Endothelial cell of hepatic sinusoid (primary cell): ENCODE results near the gene EXOC7.

Experiments used
- in situ Hi-C: cut with HindIII; loops from 2 replicates; pipeline ENCODE4 v1.10.0; 2017; ENCODE audit warnings: low sequenced_read_pairs

EXOC7 gene

DNA sequence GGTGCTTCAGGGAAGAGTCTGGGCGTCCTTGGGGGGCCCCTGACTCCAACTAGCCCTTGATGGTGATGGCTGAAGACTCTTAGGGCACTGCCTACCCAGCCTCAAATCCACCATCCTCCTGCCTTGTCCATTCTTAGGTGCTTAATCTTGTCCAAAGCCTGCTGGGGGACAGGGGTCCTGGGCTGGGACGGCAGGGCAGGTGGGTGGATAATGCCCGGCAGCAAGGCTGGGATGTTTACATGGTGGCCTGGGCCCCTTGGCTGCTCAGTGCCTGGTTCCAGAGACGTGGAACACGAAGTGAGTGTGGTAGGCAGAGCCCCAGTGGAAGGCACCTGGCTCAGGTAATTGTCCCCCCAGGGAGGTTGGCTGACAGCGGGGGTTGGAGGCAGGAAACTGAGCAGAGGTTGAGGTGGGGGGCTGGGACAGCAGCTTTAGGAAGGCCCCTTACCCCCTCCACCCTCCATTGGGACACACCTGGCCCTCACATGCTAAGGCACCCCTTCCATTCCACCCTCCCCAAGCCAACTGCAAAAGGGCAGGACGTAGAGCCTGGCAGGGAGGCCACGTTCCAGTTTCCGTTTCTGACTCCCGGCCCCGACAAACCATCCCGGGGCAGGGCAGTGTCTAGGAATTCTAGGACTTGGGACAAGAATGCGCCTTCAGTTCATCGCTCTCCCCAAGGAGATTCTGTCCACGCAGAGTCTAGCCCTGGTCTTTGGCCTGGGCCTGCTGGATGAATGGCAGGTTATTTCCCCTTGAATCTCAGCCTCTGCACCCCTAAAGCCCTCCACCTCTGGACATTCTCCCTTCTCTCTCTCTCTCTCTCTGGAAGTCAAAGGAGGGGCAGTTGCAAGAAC, 35.5 kb upstream of the EXOC7 start:
- in situ Hi-C loops = no loop called here

DNA sequence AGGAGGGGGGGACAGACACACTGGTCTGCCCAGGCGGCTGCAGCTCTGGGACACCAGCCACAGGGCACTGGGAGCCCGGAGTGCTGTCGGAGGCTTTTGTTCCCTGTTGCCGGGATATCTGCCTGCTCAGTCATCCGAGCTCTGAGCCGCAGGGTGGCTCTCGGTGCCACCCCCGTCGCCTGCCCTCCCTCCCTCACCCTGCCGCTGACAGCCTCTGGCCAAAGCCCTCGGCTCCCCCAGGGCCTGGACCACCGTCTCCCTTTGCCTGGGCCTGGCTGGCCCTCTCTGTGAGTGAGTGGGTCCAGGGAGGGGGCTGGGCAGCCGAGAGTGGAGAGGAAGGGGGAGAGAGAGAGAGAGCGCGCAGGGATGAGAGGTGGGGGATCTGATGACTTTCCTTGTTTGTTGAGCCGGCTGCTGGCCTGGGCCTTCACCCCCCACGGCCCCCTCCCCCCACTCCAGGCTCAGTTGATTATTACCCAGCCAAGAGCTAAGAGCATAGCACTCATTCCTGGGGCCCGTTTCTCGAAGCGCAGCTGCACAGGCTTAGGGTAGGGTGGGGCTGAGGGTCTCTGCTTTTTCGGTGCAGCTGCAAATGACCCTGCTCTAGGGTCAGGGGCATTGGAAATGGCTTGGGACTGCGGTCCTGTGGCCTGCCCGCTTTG, 34.8 kb upstream of the EXOC7 start:
- in situ Hi-C loops = no loop called here

DNA sequence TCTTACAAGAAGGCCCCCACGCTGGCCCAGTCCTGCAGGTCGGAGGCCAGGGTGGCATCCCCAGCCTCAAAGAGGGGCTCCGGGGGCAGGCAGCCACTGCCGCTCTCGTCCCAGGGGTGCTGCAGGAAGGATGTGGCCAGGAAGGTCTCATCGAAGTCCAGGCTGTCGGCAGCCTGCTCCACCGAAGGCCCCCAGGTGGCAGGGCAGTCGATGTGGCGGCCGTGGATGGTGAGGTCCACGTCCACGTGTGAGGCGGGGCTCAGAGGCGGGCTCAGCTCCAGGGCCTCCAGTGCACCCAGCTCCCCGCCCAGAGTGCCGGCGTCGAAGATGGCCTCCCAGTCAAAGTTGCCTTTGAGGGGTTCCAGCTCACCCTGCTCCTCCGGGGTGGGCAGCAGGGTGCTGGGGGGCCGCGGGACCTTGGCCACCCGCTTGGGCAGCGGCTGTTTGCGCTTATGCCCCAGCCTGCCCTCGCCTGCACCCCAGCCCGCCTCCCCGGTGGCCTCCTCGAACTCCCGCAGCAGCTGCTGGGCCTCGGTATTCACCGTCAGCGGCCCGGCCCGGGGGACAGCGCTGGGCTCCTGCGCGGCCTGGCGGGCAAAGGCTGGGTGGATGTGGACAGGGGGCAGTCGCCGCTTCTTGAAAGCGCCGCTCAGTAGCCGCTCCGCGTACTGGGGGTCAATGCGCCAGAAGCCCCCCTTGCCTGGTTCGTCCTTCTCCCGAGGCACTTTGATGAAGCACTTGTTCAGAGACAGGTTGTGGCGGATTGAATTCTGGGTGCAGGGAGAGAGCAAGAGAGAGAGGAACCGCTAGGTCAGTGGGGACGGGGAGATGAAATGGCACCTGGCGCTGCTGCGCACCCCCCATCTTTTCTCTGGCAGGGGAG, 34.0 kb upstream of the EXOC7 start:
- in situ Hi-C loops = no loop called here

DNA sequence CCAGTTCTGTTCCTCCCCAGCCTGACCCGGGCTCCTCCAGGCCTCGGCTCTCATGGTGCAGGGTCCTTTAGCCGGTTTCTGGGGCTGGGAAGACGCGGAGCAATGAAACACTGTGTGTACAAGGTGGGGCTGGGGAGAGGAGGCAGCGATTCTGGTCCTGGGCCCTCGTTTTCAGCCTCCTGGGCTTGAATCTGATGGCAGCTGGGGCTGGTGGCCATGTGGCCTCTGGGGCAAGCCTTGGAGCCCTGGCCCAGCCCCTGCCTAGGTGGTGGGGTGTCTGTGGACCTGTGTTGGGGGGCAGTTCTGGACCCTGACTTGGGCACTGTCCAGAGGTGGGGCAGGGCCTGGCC, 33.4 kb upstream of the EXOC7 start:
- in situ Hi-C loops = no loop called here

DNA sequence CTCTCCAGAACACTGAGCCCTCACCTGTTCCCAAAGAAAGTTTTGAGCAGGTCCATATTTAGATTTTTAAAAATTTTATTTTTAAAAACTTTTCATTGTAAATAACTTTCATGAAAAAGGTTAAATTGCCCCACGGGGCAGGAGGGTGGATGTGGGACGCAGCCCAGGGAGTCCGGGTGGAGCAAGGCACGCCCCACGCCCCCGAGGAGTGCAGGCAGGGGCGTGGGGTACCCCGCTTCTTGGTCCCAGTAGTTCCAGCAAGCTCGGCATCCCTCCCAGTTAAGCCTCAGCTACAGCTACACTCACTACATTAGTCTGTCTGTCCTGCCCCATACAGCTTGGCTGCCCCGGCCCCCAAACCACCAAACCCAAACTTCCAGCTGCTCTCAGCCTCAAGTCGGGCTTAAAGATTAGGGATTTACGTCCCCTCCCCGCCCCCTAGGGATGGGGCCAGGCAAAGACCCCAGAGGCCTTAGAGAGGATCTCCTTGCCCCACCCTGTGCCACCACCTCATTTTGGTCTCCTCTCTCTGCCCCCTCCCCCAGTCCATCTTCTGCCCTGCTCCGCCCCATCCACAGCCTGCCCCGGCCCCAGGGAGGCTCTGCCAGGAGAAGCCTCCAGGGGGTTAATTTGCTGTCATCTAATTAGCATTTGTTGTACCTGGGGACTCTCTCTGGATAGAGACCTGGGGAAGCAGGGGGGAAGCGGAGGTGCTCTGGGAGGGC, 32.9 kb upstream of the EXOC7 start:
- in situ Hi-C loops = no loop called here

DNA sequence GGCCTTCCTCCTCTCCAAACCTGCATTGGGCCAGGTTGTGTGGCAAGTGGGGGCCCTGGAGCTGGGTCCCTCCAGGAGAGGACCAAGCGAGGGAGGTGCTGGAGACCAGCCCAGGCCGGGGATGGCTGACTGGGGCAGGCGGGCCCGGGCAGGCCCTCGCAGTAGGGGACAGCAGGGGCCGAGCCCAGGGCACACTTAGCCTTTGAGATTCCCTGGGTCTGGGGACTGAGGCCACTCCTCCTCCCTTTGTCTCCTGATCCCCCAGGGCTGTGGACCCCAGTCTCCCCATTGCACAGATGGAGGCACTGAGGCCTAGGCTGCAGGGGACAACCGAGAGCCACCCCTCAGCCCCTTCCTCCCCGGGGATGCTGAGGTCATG, 32.2 kb upstream of the EXOC7 start:
- in situ Hi-C loops = no loop called here

DNA sequence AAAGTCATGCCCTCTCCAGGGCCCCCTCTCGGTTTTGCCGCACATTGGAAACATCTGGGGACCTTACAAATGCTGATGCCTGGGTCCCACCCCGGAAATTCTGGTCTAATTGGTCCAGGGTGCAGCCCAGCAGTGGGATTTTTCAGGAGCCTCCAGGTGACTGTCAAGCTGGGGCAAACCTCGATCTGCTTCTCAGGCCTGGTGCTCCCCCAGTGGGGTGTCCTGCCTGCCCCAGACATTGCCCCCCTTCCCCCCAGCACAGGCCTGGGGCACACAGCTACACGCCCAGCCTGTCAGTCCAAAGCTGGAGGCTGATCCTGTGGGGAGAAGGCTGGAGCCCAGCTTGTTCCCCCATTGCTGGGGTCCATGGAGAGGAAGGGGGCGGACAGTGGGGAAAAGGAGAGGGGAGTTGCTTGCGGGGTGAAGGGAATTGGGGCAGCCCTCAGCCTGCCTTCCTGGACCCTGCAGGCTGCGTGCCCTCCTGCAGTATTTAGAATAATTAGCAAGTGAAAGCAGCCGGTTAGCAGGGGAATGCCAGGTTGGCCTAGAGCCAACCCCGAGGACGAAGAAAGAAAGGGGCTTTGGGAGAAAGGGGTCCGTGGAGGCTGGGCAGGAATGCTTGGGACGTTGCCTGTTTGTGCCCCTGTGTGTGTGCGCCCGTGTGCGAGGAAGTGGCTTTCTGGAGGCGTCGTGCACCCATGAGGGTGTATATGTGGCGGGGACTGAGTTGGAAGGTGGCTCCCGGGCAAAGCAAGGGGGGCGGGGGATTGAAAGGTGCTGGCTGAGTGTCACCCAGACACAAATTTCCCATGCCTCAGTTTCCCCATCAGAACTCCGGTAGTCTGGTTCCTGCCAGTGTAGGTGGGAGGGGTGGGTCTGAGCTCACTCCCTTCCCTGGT, 31.6 kb upstream of the EXOC7 start:
- in situ Hi-C loops = no loop called here

DNA sequence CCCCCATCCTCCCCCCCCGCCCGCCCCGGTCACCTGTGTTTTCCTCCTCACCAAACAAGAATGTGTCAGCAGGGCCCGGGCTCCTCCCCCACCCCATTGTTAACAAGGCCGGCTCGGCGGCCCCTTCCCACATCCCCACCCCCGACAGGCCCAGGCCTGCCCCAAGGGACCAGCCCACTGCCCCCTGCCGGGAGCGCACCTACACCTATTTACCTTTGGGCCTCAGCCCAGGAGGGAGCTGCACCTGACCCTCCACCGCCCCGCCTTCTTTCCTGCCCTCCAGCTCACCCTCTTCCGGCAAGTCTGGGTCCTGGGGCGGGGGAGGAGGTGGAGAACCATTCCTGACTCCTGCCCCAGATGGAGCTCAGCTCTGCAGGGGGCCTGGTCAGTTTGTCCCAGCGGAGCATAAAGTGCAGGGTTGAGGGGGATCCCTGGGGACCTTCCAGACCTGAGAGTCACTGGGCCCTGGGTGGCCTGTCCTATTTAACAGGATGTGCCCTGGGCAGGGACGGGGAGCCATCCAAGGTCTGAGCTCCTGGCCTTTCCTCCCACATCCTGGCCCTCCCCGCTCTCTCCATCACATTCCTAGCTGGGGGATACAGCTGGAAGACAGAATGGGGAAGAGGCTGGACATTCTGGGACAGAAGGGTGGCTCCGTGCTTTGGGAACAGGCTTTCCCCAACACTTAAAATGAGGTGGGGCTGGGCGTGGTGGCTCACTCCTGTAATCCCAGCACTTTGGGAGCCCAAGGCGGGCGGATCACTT, 29.2 kb upstream of the EXOC7 start:
- in situ Hi-C loops = no loop called here

DNA sequence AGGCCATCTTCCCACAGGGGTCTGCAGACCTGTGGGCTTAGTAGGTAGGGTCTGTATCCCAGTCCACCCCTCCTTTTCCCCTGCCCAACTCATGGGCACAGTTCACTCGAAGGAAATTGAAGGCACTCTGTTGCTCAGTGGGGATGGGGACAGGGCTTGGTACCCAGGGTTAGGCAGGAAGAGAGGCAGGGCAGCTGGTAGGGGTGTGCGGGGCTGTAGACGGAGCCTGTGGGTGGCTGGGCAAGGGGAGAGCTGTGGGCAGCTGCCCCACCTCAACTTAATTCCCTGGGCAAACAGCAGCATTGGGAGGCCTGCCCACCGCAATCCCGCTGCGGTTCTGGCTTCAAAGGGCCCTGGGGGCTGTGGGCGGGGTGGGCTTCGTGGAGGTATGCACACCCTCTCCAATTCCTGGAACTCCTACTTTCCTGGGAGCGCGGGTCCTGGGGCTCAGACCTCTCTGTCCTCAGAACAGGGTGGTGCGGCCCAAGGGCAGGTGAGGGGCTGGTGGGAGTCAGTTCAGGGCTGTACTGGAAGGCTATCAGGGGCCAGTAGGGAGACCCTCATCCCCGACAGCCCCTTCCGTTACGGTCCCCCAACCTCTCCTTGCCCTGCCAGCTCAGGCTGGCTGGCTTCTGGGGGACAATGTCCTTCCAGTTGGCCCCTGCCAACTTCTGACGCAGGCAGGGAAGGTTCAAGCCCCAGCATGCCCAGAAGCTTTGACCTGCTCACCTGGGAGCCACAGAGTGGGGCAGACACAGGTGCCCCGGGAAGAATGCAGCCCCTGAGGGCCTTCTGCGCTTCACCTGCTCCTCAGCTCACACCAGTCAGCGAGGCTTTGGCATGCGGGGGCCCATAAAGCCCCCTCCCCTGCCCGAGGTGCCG, 28.3 kb upstream of the EXOC7 start:
- in situ Hi-C loops = no loop called here

DNA sequence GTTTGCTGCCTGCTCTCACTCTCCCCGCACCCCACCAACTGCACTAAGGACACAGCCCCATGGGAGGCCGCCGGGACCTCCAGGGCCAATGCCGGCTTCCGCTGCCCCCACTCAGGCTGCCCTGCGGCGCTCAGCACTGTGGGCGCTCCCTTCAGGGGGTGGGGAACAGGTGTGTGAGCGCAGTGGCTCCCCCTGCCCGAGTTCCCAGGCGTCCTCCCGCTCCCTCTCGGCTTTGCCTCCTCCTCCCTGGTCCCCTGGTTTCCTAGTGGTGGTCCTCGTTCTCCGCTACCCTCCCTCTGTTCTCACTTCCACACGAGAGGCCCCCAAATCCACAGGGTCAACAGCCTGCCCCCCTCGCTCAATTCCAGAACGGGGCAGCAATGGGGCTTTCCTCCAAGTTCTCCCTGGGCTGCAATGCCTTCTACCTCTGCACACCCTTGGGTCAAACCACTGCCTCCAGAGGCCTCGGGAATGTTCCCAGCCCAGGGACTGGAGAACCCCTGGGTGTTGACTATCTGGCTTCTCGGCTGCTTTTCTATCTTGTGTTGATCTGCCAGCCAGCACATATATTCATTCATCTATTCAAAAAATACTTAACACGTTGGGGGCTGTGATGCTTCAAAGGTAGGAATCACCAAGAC, 27.6 kb upstream of the EXOC7 start:
- in situ Hi-C loops = no loop called here

DNA sequence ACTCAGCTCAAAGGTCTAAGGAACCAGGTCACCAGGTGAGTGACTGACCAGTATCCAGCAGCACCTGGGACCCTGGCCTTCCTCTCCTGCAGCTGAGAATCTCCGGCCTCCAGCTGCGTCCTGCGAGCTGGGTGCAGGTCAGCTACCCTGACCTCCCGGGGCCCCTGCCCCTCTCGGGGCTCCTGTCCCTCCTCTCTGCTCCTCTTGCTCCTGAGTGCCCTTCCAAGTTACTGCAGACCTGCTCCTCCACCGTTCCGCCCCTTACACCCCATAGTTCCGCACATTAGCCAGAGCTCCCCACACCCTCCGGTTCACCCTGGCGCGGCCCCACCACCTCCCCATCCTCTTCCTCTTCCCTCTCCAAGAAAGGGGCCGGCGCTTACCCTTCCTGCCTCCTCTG, 26.9 kb upstream of the EXOC7 start:
- in situ Hi-C loops = no loop called here

DNA sequence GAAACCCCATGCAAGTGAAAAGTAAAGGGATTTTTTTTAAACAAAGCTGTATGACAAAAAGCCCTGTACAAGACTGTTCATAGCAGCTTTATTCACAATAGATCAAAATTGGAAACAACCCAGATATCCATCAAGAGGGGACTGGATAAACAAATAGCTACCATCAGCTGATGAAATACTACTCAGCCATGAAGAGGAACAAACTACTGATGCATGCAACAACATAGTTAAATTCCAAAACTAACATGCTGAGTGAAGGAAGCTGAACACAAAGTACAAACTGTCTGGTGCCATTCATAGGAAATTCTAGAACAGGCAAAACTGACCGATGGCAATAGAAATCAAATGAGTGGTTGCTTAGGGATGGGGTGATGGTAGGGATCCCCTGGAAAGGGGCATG, 22.3 kb upstream of the EXOC7 start:
- in situ Hi-C loops = no loop called here

DNA sequence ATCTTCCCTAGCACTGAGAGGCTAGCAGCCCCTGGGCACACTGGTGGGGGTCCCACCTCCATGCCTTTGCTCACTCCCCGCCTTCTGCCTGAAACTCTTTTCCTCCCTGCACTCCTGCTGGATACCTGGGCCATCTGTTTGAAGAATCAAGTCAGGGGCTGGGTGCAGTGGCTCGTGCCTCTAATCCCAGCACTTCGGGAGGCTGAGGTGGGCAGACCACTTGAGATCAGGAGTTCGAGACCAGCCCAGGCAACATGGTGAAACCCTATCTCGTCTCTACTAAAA, 21.7 kb upstream of the EXOC7 start:
- in situ Hi-C loops = no loop called here

DNA sequence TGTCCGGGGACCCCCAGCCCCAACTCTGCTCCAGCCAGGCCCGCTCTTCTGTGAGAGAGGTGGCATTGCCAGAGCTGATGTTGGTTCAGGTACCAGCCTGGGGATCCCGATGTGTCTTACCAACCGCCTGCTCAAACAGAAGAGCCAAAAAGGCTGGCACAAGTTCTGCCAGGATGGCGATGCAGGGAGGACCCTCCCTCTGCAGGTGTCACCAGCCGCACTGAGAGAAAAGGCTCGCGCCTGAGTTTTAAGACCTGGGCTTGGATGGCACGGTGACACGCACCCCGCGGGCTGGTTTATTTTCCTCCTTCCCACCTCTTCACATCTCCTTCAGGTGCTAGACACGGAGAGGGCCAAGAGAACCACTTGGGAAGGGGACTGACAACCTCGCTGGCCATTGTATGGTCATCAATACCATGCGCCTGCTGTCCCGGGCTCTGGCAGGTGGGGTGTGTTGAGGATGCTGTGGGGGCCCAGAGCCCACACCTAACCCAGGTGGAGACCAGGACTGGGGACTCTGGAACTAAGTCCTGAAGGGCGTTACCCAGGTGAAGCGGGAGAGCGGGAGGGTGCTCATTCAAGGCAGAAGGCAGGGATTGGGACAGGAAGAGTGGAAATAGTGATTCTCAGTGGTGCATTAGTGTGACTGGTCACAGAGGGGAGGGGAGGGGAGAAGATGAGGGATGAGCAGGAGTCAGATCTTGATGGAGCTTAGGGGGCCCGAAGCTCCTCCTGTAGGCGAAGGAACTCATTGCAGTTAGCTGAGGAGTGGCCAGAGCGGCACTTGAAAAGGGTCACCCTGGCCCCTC, 21.2 kb upstream of the EXOC7 start:
- in situ Hi-C loops = no loop called here

DNA sequence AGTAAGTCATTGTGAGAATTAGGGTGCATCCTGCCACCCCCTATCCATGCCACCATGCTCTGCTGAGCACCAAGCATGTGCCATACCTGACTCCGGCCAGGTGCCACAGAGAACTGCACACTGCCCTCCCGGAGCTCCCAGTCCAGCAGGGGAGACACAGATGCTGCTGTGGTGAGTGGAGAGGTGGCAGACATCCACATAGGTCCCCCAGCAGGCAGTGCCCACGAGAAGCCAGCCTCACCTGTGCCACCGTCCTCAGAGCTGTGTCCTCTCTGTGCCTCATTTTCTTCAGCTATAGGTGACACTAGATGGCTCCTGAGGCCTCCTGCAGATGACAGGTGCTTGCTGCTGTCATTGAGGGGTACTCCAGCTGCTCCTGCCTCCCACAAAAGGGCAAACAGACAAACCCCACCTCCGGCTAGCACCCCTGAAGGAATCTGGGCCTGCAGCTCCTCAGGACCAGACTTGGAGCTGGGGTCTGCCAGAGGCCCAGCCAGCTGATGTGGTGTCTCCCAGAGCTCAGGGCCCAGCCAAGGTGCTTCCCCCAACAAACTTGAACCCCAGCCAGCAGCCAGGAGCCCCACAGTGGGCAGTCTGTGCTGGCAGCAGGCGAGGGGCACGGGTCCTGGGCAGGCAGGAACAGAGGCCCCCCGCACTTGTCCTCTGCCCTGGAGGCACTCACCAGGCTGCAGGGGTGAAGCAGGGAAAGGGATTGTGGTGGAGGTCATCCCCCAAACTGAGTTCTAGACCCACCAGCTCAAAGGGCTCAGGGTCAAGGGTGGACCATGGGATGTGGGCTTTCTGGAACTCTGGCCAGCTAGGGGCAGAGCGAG, 20.4 kb upstream of the EXOC7 start:
- in situ Hi-C loops = no loop called here

DNA sequence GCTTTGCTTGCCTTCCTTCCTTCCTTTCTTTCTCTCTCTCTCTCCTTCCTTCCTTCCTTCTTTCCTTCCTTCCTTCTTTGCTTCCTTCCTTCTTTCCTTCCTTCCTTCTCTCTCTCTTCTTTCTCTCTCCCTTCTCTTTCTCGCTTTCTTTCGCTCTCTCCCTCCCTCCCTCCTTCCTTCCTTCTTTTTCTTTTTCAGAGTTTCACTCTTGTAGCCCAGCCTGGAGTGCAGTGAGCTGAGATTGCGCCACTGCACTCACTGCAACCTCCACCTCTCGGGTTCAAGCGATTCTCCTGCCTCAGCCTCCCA, 19.6 kb upstream of the EXOC7 start:
- in situ Hi-C loops = no loop called here
